HuH-7.5 (cell line): ENCODE data around the gene ANKRD12.
"Not testable (repeated sequence)": the region's sequence is repeated elsewhere in the genome, so short reads cannot be mapped to it uniquely, and the experiment has no call there.

Source experiments
- DNase-seq: peaks from one replicate; pipeline ENCODE4 v3.0.0; 2011; ENCODE audit warnings: low spot score

The ANKRD12 gene

GRCh38 chr18:9146224-9146623 is 9.6 kb downstream of the ANKRD12 start:
- DNase-seq, result no peak

DNA sequence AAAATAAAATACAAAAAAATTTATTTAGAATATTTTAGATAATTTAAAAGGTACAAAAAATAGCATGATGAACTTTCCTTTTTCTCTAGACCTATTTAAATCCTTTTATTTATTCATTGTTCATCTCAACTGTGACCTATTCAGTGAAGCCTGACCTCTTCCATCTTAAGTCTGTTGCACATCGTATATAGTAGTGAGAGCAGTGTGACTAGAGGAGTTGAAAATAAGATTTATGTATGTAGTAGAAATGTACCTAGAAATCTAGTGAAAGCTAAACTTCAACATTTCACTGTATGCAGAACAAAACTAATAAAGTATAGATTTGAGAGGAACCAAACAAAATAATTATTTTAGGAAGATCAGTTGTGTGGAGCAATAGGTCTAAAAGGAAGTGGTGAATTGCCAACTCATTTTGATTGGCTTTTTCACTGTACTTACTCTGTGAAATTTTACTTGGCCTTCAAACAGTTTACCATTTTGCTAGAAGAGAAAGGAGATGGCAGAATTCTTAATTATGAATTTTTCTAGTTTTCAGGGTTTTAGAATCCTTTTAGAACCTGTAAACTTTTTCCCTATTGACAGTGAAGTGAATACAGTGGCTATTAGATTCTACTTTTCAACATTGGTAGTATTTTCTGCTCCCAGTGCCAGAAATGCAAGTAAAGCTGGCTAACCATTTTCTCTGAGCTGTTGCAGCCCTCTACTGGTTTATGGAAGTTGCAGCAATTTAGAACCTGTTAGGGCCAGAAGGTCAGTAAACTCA is 11.0 kb downstream of the ANKRD12 start:
- DNase-seq, result peak; percentile 34

GRCh38 chr18:9148203-9148552 is 11.6 kb downstream of the ANKRD12 start:
- no peak for DNase-seq

GRCh38 chr18:9150121-9150520 is 13.5 kb downstream of the ANKRD12 start:
- no peak for DNase-seq

- no peak for DNase-seq
These were observed 16.7 kb downstream of the ANKRD12 start for GRCh38 chr18:9153256-9153655.

DNA sequence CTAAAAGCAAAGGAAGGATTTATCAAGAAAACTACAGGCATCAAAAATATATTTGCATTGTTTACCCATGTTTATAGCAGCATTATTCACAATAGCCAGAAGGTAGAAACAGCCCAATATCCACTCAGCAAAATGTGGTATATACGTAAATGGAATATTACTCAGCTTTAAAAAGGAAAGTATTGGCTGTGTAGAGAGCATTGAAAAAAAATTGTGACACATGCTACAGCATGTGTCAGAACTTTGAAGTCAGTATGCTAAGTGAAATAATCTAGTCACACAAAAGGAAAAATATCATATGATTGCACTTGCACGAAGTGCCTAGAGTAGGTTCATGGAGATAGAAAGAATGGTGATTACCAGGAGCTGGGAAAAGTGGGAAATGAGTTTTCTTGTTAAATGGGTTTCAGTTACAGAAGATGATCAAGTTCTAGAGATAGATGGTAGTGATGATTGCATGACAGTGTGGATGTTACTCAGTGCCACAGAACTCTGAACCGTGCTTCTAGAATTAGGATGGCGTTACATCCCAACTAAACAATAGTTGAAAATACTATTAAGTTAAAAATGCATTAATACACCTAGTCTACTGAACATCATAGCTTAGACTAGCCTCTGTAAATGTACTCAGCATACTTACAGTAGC is 20.1 kb downstream of the ANKRD12 start:
- DNase-seq, result no peak

- no peak for DNase-seq
These were observed 21.2 kb downstream of the ANKRD12 start for GRCh38 chr18:9157806-9158205.

DNA sequence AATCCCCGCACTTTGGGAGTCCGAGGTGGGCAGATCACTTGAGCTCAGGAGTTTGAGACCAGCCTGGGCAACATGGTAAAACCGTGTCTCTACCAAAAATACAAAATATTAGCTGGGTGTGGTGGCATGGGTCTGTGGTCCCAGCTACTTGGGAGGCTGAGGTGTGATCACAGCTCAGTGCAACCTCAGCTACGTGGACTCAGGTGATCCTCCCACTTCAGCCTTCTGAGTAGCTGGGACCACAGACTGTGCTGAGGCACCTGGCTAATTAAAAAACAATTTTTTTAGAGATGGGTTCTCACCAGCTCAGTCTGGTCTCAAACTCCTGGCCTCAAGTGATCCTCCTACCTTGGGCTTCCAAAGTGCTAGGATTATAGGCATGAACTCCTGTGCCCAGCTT is 23.4 kb downstream of the ANKRD12 start:
- DNase-seq, result no peak

GRCh38 chr18:9162663-9163062 is 26.1 kb downstream of the ANKRD12 start:
- not testable (repeated sequence) for DNase-seq

DNA sequence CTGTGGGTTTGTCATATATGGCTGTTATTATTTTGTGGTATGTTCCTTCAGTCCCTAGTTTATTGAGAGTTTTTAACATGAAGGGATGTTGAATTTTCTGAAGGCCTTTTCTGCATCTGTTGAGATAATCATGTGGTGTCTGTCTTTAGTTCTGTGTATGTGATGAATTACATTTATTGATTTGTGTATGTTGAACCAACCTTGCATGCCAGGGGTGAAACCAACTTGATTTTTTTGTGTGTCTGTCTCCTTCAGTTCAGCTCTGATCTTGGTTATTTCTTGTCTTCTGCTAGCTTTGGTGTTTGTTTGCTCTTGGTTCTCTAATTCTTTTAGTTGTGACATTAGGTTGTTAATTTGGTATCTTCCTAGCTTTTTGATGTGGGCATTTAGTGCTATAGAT is 27.6 kb downstream of the ANKRD12 start:
- not testable (repeated sequence) for DNase-seq

- not testable (repeated sequence) for DNase-seq
These were observed 29.3 kb downstream of the ANKRD12 start for GRCh38 chr18:9165883-9166282.

- not testable (repeated sequence) for DNase-seq
These were observed 32.9 kb downstream of the ANKRD12 start for GRCh38 chr18:9169515-9169914.

DNA sequence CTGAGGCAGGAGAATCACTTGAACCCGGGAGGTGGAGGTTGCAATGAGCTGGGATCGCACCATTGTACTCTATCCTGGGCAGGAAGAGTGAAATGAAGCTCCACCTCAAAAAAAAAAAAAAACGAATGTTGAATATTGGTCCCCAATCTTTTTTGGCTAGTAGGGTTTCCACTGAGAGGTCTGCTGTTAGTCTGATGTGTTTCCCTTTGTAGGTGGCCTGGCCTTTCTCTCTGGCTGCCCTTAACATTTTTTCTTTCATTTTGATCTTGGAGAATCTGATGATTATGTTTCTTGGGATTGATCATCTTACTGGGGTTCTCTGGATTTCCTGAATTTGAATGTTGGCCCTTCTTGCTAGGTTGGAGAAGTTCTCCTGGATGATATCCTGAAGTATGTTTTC is 35.3 kb downstream of the ANKRD12 start:
- not testable (repeated sequence) for DNase-seq

DNA sequence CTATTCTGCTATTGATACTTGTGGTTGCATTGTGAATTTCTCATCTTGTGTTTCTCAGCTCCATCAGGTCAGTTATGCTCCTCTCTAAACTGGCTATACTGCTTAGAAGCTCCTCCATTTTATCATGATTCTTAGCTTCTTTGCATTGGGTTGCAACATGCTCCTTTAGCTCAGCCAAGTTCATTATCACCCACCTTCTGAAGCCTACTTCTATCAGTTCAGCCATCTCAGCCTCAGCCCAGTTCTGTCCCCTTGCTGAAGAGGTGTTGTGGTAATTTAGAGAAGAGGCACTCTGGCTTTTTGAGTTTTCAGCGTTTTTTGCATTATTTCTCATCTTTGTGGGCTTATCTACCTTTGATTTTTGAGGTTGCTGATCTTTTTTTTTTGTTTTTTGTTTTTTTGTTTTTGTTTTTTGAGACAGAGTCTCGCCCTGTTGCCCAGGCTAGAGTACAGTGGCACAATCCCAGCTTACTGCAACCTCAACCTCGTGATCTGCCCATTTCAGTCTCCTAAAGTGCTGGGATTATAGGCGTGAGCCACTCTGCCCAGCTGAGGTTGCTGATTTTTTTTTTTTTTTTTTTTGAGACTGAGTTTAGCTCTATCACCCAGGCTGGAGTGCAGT is 36.0 kb downstream of the ANKRD12 start:
- no peak for DNase-seq

GRCh38 chr18:9173770-9174233 is 37.2 kb downstream of the ANKRD12 start:
- no peak for DNase-seq

- DNase-seq, result no peak
These were observed 37.7 kb downstream of the ANKRD12 start for GRCh38 chr18:9174302-9174701.

DNA sequence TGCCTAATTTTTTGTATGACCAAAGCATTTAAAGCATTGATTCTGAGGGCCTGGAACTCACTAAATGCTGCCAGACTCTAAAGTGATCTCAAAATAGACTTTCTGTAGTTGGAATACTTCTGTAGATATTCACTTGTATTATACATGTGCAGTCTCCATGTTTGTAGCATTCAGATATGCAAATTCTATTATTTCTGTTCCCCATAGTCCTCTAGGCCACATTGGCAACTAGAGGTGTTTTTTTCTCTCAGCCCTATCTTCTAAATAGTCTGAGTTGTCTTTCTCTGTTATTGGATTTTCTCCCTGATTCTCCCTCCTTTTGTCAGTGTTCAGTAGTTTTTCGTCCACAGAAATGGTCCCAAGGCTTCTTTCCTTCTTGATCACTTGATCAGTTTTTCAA is 38.5 kb downstream of the ANKRD12 start:
- no peak for DNase-seq

DNA sequence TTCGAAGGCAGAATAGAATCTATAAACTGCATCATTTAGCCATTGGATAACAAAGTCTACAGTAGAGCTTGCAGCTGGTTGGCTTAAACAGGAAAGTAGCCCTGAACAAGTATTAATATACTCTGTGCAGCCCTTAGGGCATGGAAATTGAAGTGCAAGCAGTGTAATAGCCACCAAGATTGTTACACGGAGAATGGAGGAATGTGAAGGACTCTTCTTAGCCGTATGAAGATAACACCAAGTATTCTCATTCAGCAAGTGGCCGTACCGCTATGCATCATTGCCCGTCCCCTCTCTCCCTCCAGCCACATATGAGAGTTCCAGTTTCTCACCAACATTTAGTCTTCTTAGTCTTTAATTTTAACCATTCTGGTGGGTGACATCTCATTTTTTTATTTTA is 40.5 kb downstream of the ANKRD12 start:
- no peak for DNase-seq

DNA sequence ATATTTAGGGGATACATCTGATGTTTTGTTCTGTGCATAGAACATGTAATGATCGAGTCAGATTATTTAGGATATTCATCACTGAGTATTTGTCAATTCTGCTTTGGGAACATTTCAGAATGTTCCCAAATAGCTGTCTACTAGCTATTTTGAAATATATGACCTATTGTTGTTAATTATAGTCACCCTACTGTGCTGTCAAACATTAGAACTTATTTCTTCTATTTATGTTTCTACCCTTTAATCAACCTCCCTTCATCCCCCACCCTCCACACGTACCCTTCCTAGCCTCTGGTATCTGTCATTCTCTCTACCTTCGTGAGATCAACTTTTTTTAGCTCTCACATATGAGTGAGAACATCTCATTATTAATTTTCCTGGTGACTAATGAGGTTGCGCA is 40.9 kb downstream of the ANKRD12 start:
- DNase-seq, result no peak

GRCh38 chr18:9178557-9178956 is 42.0 kb downstream of the ANKRD12 start:
- no peak for DNase-seq

DNA sequence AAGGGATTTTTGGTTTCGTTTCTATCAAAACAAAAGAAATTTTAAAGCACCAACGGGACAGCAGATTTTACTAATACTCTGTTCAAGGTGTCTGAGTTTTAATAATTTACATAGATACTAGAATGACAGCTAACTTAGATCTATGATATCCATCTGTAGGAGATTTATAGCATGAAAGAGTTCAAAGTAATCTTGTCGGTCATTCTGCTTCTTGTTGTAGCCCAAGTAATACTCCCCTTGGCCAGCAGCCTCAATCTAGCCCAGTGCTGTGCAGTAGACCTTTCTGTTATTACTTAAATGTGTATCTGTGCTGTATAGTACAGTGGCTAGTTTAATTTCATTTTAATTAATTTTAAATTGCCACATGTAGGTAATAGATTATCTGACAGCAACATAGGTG is 44.7 kb downstream of the ANKRD12 start:
- DNase-seq, result no peak

DNA sequence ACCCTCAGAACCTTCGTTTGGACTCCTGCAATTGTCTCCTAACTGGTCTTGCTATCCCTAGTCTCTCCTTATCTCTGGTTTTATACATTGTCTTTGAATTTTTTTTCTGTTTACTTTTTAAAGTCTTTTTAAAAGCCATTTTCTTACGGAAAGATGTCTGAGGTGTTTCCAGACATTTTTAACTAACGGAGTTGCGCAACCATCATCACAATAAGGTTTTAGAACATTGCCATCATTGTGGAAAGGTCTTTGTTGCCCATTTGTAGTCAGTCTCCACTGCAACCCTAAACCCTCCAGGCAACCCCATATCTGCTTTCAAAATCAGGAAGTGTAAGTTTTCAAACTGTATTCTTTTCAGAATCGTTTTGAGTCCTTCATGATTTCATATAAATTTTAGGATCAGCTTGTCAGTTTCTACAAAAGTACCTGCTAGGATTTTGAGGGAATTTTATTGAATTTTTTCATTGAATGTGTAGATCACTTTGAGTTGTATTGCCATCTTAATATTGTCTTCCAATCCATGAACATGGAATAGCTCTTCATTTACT is 46.3 kb downstream of the ANKRD12 start:
- DNase-seq, result no peak

- DNase-seq, result no peak
These were observed 48.5 kb downstream of the ANKRD12 start for GRCh38 chr18:9184998-9185613.
